DMS153 treated with DMSO at 0.1 percent for 48 hours (cell line): Measurements from ENCODE around the gene TBC1D5.
"Not testable (repeated sequence)": the region's sequence is repeated elsewhere in the genome, so short reads cannot be mapped to it uniquely, and the experiment has no call there.

Experiments
- DNase-seq: peaks from one replicate; lab custom pipeline; 2025; ENCODE audit not compliant: unreplicated experiment; lab: John Stamatoyannopoulos, UW

TBC1D5 gene, protein sequence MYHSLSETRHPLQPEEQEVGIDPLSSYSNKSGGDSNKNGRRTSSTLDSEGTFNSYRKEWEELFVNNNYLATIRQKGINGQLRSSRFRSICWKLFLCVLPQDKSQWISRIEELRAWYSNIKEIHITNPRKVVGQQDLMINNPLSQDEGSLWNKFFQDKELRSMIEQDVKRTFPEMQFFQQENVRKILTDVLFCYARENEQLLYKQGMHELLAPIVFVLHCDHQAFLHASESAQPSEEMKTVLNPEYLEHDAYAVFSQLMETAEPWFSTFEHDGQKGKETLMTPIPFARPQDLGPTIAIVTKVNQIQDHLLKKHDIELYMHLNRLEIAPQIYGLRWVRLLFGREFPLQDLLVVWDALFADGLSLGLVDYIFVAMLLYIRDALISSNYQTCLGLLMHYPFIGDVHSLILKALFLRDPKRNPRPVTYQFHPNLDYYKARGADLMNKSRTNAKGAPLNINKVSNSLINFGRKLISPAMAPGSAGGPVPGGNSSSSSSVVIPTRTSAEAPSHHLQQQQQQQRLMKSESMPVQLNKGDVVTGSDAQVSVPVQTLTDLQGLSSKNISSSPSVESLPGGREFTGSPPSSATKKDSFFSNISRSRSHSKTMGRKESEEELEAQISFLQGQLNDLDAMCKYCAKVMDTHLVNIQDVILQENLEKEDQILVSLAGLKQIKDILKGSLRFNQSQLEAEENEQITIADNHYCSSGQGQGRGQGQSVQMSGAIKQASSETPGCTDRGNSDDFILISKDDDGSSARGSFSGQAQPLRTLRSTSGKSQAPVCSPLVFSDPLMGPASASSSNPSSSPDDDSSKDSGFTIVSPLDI

DNA sequence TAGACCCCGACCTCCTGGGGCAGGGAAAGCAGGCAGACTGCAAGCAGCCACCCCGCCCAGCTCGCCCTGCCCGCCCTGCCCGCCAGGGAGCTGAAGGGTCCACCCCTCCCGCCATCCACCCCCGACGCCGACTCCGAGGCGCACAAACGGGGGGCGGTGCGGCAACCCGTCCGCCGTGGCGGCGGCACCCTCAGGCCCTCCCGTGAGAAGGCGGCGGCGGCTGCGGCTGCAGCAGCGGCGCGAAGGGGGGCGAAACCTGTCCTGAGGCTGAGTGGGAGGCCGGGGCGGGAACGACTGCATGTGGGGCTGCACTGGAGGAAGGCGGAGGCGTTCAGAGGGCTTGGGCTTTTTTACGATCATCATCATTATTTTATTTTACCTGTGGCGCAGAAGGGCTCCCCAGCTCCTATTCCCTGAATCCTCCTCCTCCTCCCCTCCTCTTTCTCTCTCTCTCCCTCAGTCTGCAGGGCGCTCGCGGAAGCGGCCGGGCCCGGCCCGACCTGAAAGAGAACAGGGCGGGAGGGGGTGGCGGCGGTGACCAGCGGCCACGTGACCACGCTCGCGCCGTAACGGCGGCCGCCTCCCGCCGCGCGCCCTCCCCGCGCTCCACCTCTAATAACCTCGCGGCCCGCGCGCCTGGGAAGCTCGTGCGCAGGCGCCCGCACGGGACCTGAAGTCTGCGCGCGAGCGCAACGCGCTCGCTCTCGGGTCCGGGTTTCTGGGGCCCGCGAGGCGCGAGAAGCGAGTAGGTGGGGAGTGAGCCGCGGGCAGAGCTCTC lies at the start of gene TBC1D5:
TSS of gene TBC1D5 (minus strand) at position 530 of the 778 bp plus-strand sequence. CDS start 234,061 bp downstream, outside the sequence.
- DNase-seq = peak; percentile 80

DNA sequence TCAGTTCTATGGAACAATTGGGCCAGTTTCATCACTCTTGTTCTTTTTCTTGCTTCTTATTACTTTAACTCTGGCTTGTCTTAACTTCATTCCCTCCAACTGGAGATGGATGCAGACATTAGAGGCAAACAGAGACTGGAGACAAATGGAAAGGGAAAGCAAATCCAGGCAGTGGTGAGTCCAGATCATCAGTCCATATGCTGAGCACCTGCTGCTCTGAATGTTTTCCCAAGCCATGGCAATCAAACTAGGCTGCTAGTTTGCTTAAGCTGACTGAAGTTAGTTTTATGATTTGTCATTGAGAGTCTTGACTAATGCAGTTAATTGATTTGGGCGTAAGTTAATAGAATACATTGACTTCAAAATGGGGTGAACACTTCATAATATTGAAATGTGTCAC lies 41.0 kb upstream of the TBC1D5 start:
- no peak for DNase-seq

DNA sequence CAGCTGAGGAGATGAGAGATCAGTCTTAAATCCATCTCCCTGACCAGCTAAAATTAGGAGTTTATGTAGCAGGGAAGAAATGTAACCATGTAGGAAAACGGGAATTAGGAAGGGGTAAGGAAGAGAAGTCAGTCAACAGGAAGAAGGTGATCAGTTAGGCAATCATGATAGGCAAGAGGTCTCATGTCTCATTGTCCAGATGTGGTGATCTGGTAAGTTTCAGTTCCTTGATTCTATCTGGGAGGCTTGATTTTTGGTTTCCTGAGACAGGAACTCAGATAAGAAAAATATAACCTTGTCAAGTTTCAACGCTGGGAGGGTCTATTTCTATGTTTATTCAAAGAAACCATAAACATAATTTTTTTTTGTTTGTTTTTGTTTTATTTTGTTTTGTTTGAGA lies 40.3 kb upstream of the TBC1D5 start:
- no peak for DNase-seq

DNA sequence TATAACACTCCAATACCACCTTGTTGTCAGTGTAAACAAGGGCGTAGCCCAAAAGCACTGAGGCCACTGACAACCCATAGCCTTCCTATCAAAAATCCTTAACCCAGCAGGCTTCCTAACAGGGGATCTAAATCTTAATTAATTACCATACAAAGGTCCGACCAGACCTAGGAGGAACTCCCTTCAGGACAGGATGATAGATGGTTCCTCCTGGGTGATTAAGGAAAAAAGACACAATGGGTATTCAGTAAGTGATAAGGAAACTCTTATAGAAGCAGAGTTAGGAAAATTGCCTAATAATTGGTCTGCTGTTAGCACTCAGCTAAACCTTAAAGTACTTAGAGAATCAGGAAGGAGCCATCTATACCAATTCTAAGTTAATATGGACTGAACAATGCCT lies 37.9 kb upstream of the TBC1D5 start:
- DNase-seq = not testable (repeated sequence)

DNA sequence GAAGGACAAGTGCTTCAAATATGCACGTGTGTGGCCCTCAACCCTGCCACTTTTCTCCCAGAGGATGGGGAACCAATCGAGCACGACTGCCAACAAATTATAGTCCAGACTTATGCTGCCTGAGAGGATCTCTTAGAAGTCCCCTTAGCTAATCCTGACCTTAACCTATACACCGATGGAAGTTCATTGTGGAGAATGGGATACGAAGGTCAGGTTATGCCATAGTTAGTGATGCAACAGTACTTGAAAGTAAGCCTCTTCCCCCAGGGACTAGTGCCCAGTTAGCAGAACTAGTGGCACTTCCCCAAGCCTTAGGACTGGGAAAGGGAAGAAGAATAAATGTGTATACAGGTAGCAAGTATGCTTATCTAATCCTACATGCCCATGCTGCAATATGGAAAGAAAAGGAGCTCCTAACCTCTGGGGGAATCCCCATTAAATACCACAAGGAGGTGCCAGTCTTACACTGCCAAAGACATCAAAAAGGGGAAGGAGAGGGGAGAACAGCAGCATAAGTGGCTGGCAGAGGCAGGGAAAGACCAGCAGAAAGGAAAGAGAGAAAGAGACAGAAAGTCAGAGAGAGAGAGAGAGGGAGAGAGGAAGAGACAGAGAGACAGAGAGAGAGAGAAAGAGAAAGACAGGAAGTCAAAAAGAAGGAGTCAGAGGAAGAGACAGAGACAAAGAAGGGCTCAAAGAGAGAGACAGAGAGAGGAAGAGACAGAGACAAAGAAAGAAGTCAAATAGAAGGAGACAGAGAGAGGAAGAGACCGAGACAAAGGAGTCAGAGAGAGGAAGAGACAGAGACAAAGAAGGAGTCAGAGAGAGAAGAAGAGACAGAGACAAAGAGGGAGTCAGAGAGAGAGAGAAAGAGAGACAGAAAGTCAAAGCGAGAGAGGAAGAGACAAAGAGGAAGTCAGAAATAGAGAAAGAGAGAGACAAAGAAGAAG lies 37.1 kb upstream of the TBC1D5 start:
- DNase-seq = not testable (repeated sequence)

DNA sequence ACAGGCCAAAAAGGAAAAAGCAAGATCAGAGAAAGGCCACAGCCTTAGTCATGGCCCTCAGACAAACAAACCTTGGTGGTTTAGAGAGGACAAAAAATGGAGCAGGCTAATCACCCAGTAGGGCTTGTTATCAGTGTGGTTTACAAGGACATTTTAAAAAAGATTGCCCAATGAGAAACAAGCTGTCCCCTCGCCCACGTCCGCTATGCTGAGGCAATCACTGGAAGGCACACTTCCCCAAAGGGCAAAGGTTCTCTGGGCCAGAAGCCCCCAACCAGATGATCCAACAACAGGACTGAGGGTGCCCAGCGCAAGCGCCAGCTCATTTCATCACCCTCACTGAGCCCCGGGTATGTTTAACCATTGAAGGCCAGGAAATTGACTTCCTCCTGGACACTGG lies 34.9 kb upstream of the TBC1D5 start:
- DNase-seq = not testable (repeated sequence)

DNA sequence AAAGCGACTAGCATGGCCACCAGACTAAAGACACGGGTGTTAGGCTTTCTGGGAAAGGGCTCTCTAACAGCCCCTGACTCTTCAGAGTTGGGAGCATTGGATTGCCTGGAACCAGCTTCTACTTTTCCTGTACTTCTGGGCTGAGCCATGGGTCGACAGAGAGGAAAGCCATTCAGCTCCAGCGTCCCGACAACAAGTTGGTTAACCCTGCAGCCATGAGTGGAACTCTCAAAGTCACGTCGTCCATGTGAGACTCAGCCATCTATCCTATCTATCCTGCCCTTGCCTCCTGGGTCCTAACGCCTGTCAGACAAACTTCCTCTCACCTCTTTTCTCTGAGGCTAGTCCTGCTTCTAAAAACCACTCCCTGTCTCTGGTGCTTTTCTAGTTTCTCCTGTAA lies 32.6 kb upstream of the TBC1D5 start:
- no peak for DNase-seq

DNA sequence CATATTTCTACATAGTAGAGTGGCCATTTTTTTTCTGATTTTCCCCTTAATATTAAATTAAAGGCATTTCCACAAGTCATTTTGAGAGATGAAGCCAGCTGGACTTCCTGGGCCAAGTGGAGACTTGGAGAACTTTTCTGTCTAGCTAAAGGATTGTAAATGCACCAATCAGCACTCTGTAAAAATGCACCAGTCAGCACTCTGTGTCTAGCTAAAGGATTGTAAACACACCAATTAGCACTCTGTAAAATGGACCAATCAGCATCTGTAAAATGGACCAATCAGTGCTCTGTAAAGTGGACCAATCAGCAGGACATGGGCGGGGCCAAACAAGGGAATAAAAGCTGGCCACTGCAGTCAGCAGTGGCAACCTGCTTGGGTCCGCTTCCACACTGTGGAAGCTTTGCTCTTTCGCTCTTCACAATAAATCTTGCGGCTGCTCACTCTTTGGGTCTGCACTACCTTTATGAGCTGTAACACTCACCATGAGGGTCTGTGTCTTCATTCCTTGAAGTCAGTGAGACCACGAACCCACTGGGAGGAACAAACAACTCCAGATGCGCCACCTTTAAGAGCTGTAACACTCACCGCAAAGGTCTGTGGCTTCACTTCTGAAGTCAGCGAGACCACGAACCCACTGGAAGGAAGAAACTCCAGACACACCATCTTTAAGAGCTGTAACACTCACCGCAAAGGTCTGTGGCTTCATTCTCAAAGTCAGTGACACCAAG lies 31.9 kb upstream of the TBC1D5 start:
- not testable (repeated sequence) for DNase-seq

DNA sequence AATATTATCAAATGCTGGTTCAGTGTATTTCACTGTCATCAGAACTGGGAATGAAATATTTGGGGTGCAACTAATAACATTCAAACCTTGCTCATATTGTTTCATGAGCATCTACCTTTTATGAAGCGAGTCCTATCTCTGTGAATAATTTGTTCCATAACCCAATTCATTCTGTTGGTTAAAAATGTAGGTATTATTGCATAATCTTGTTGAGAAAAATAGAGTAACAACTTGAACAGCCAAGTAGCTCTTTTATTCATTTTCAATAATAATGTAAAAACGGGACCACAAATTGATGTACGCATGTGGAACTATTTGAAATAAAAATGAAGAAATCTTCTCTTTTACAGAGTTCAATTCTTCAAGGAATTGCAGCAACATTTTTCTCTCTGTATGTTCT lies 30.1 kb upstream of the TBC1D5 start:
- no peak for DNase-seq

DNA sequence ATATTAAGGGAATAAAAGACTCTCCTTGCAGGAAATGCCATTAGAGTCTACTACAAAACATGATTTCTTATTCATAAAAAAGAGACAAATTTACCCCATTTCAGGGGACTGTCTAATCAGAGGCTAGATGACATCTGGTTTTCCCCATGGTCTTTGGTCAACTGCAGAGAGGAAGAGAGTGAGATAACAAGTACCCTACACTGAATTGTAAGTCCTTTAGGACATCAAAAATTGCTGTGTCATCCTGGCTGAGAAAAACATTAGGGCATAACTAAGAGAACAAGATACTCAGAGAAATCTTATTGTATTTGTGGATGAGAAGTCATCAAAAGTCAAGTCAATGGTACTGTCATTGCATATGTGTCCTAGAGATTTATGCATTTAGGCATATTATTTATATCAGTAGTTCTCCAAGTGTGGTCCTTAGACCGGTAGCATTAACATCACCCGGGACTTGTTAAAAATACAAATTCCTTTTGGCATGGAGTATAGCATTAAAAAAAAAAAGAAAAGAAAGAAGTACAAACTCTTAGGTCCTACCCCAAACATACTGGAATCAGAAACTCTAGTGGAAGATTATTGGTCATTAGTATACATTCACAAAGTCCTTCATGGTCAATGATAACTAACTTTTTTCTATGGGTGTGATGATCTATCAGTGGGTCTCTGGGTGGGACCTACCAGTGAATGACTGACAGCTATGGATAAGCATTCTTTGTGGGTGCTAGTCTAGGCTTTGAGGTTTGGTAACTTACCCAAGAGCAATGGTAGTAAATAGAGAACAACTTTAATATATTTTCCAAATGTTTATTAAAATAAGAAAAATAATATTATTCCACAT lies 29.0 kb upstream of the TBC1D5 start:
- no peak for DNase-seq

DNA sequence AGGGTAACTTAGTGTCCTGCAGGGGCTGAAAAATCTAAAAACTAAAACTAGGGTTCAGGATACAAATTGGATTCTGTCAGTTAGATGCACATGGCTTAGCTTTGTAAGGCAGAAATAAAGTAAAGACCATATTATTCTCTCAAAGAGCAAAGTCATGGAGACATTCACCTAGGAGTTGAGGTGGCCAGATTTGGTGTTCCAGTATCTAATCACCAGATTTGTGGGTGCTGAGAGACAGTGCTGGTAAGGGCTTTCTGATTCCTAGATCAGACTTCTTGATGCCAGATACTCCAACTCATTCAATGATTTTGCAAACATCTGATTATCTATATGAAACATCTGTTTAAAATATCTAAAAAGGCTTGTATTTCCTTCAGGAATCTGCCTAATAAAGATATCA lies 28.3 kb upstream of the TBC1D5 start:
- no peak for DNase-seq

DNA sequence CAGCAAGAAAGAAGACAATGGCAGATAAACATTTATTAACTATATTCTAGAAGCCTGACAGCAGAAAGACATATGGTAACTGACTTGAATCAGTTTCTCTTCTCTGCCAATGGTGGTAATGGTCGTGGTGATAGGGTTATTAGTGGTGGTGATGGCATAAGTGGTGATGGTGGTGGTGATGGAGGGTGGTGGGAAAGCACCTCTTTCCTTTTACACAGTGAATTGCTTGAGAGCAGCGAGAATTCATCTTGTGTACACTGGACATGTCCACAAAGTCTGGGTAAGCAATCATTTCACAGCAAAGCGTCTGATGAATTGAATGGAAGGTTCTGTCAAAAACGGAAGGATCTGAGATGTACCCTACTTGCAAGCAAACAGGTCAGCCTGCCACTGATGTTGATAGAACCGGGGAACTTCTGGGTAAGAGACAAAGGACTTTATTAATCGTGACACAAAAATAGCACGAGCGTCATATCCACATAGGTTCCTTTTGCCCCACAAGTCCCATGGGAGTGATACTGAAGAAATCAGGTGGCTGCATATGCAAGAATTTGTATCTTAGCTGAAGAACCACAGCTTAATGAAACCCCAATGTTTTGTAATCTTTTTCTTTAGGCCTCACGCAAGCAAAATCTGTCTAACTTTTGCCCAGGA lies 23.5 kb upstream of the TBC1D5 start:
- DNase-seq = no peak

DNA sequence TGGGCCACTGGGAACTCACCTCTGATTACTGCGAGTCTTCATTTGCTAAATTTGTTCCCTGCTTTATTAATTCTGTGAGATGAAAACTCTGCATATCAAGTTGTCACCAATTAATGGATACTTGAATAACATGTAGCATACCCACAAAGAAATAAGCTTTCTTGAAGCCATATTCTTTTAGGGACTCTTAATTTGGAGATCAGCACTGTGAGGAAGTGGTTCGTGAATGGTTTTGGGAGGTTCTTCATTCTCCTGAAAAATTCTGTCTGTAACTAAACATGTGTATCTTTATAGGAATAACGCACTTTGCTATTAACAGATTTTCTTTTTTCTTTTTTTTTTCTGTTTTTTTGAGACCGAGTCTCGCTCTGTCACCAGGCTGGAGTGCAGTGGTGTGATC lies 19.1 kb upstream of the TBC1D5 start:
- no peak for DNase-seq

DNA sequence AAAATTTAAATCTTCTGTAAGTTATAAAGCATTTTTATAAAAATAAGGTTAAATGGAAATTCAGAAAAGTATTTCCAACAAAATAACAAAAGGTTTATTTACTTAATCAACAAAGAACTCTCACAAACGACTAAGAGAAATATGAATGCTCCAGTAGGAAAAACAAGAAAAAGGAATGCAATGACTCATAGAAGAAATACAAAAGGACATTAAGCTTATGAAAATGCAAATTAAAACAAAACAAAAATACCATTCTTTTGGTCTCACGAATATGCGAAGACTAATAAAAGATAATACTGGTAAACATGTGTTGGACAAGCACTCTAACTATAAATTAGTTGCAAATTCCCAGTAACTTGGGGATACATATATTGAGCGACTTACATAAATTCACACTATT lies 17.5 kb upstream of the TBC1D5 start:
- no peak for DNase-seq

DNA sequence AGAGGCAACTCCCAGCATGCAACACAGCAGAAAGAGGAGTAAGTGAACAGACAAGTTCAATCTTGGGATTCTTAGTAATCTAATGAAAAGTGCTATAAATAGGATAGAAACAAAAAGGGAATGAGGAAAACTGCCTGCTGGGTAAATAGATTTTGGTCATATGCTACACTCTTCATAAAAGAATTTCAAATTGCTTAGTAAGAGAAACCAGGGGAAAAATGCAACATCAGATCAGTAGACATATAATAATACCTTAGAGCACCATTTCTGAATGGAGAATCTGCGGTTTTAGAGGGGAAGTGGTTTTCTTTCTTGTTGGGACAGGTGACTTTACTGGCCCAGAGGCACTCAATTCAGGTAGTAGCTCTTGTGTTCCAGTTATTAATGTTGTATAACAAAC lies 13.4 kb upstream of the TBC1D5 start:
- no peak for DNase-seq

DNA sequence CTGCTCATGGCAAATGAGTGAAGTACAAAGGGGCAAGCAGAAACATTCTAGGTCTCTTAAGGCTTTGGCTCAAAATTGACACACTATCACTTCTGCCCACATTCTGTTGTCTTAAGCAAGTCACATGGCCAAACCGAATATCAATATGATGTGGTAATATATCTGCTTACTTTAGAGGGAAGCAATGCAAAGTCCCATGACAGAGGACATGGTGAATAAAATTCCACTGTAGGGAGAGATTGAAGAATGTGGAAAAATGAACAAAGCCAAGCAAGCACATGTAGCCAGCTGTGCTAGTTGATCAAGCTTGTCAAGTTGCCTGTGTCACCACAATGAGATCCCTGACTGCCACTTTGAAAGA lies 11.2 kb upstream of the TBC1D5 start:
- no peak for DNase-seq

DNA sequence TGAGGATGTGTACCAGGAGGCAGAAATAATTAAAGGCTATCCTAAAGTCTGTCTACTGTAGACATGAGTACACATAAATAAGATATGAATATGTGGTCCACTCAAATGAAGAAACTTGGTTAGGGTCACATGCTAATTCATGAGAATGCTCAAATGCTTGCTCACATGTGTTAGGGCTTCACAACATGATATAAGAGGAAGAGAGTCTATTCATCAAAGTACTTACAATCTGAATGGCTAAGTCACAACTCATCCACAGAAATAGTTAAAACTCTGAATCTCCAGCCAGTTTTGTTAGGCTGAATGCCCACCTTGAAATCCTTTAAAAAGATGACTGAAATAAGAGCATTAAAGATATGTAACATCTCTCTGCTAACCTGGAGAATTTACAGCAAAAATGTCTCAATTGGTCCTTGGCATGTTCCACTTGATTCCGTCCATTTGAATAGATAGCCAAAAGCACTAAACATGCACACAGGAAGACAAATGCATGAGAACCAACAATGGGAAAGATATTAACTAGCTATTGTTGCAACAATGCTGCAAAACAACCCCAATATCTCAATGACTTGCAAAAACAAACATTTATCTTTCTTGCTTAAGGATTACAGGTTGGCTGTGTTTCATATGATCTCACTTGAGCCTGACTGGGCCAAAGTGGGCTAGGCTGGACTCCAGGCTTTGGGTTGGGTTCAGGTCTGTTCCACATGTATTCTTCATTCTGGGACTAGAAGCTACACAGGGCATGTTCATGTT lies 10.6 kb upstream of the TBC1D5 start:
- DNase-seq = no peak

DNA sequence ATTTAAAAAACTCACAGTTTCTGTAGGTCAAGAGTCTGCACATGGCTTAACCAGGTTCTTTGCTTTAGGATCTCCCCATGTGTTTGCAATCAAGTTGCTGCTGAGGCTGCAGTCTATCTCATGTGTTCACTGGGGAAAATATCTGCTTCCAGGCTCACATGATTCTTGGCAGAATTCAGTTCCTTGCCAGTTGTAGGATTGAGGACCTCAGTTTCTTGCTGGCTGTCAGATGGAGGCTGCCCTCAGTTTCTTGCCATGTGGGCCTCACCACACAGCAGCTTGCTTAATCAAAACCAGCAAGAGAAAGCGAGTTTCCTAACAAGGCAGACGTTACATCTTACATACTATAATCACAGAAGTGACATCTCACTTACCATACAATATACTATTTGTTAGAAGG lies 10.0 kb upstream of the TBC1D5 start:
- DNase-seq = no peak
